Keratinocyte (primary cell): ENCODE results near the gene PCDHGA2. TPM values are rescaled to one million over a fixed set of nuclear protein-coding genes. Genes with fewer than 3 reads are reported as not detected.

Experiments
- DNase-seq: peaks from one replicate; pipeline ENCODE4 v3.0.0-alpha.2; 2011; ENCODE audit warnings: low read depth, missing footprints, low spot score
- FAIRE-seq: peaks from 2 replicates; lab custom pipeline; 2011; peaks lifted over from hg19 to GRCh38; lab: Jason Lieb, UNC
- H2AFZ ChIP-seq: 2 replicates; pipeline ENCODE4 v1.6.0; 2012; ENCODE audit warnings: low read length, control low read depth, inconsistent platforms; ENCODE audit not compliant: control insufficient read depth
- H3K27ac ChIP-seq: 2 replicates; pipeline ENCODE4 v1.5.1; 2011; ENCODE audit warnings: low read length; ENCODE audit not compliant: control insufficient read depth, insufficient read depth
- H3K27me3 ChIP-seq: 3 replicates; pipeline ENCODE4 v1.6.0; 2011; ENCODE audit warnings: low read length; ENCODE audit not compliant: control insufficient read depth, insufficient read depth; ENCODE audit errors: extremely low read depth
- H3K36me3 ChIP-seq, 2 experiments: 2 replicates in 1 of 2; 3 replicates in 1 of 2; pipeline ENCODE4 v1.5.1; 2011; ENCODE audit warnings: low read length in 2 of 2, mild to moderate bottlenecking in 1 of 2; ENCODE audit not compliant: control insufficient read depth in 2 of 2, insufficient read depth in 2 of 2; ENCODE audit errors: extremely low read depth in 1 of 2
- H3K4me1 ChIP-seq: 3 replicates; pipeline ENCODE4 v1.5.1; 2011; ENCODE audit warnings: low read length; ENCODE audit not compliant: control insufficient read depth, insufficient read depth; ENCODE audit errors: extremely low read depth
- H3K4me2 ChIP-seq: 3 replicates; pipeline ENCODE4 v1.6.0; 2011; ENCODE audit warnings: low read depth, low read length; ENCODE audit not compliant: control insufficient read depth, insufficient read depth; ENCODE audit errors: extremely low read depth
- H3K4me3 ChIP-seq, 3 experiments: fragments of 200-600 bp in 1 of 3; sonication (generic) in 1 of 3; 2 replicates in 2 of 3; 3 replicates in 1 of 3; pipeline ENCODE4 v1.5.1; 2011 to 2016; ENCODE audit warnings: low read length in 3 of 3, mild to moderate bottlenecking in 3 of 3, control low read depth in 2 of 3, inconsistent platforms in 1 of 3, low read depth in 1 of 3, mixed read lengths in 1 of 3, mixed run types in 1 of 3, moderate library complexity in 1 of 3; ENCODE audit not compliant: control insufficient read depth in 2 of 3, insufficient read depth in 2 of 3; ENCODE audit errors: extremely low read depth in 1 of 3
- H3K79me2 ChIP-seq: 2 replicates; pipeline ENCODE4 v1.6.0; 2012; ENCODE audit warnings: low read length; ENCODE audit not compliant: control insufficient read depth, insufficient read depth
- H3K9ac ChIP-seq: 3 replicates; pipeline ENCODE4 v1.6.0; 2011; ENCODE audit warnings: low read length; ENCODE audit not compliant: control insufficient read depth, insufficient read depth; ENCODE audit errors: extremely low read depth
- H3K9me1 ChIP-seq: 3 replicates; pipeline ENCODE4 v1.6.0; 2011; ENCODE audit warnings: low read length; ENCODE audit not compliant: control insufficient read depth, insufficient read depth; ENCODE audit errors: extremely low read depth
- H3K9me3 ChIP-seq: 2 replicates; pipeline ENCODE4 v1.5.1; 2012; ENCODE audit warnings: low read depth, low read length; ENCODE audit not compliant: control insufficient read depth
- H4K20me1 ChIP-seq: 3 replicates; pipeline ENCODE4 v1.6.0; 2011; ENCODE audit warnings: low read length; ENCODE audit not compliant: control insufficient read depth, insufficient read depth; ENCODE audit errors: extremely low read depth
- EZH2 ChIP-seq: IDR thresholded peaks from one replicate; pipeline ENCODE4 v1.6.1; 2012; ENCODE audit warnings: inconsistent platforms, mild to moderate bottlenecking, low read length, moderate library complexity
- dilution Hi-C: fragments of 300-500 bp; cut with MboI; formaldehyde crosslinking; loops from one replicate; pipeline ENCODE4 v1.7.0; 2020; ENCODE audit warnings: low sequenced_read_pairs; ENCODE audit not compliant: extremely low pct_ligation_motif_present
- polyA plus RNA-seq, 5 experiments: library from polyadenylated mRNA; depleted of rRNA in 3 of 5; stranded (reverse) in 3 of 5; stranded (forward) in 1 of 5; unstranded in 1 of 5; fragments of >200 nt; gene quantifications; 1 replicate in 1 of 5; 2 replicates in 3 of 5; 3 replicates in 1 of 5; pipeline versions ENCODE4 v1.2.1 to v1.2.3, GENCODE V29; 2011 to 2012; ENCODE audit warnings: missing spikeins in 2 of 5, low read depth in 1 of 5, low replicate concordance in 1 of 5
- TF ChIP-seq, protein P1 (sequence below), 3 experiments: IDR thresholded peaks in 1 of 3; conservative IDR thresholded peaks in 1 of 3; optimal IDR thresholded peaks in 1 of 3; 2 replicates in 2 of 3; 3 replicates in 1 of 3; pipeline versions ENCODE3 to v1.5.1; 2011; ENCODE audit warnings: low read length in 3 of 3, mild to moderate bottlenecking in 3 of 3, moderate library complexity in 2 of 3, control low read depth in 1 of 3, inconsistent platforms in 1 of 3; ENCODE audit not compliant: insufficient read depth in 2 of 3; ENCODE audit errors: extremely low read depth in 1 of 3

PCDHGA2 gene
- polyA plus RNA-seq, 1 donor (not counting 4 experiments of a cell fraction or from before 2014, with no cell fraction given), result 0.14 TPM

DNA sequence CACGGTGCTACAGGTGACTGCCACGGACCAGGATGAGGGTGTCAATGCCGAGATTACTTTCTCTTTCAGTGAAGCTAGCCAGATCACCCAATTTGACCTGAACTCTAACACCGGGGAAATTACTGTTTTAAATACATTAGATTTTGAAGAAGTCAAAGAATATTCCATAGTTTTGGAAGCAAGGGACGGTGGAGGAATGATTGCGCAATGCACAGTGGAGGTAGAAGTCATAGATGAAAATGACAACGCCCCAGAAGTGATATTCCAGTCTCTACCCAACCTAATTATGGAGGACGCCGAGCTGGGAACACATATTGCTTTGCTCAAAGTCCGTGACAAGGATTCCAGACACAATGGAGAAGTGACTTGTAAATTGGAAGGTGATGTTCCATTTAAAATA lies 50.1 kb downstream of the PCDHGA2 start:
- no peaks in the 10 kb centered on the region for H4K20me1 ChIP-seq
- no peak for DNase-seq
- H3K27me3 ChIP-seq, result peaks cover 11% of the 10 kb centered on the region
- no peak overlapping the region for H2AFZ ChIP-seq
- no peak overlapping the region for H3K27ac ChIP-seq
- H3K36me3 ChIP-seq, result no peaks in the 10 kb centered on the region
- H3K9me3 ChIP-seq, result peaks cover 24% of the 10 kb centered on the region
- H3K4me2 ChIP-seq, result no peak overlapping the region
- no peaks in the 10 kb centered on the region for H3K4me1 ChIP-seq
- FAIRE-seq, result no peak
- TF ChIP-seq, protein P1, sequence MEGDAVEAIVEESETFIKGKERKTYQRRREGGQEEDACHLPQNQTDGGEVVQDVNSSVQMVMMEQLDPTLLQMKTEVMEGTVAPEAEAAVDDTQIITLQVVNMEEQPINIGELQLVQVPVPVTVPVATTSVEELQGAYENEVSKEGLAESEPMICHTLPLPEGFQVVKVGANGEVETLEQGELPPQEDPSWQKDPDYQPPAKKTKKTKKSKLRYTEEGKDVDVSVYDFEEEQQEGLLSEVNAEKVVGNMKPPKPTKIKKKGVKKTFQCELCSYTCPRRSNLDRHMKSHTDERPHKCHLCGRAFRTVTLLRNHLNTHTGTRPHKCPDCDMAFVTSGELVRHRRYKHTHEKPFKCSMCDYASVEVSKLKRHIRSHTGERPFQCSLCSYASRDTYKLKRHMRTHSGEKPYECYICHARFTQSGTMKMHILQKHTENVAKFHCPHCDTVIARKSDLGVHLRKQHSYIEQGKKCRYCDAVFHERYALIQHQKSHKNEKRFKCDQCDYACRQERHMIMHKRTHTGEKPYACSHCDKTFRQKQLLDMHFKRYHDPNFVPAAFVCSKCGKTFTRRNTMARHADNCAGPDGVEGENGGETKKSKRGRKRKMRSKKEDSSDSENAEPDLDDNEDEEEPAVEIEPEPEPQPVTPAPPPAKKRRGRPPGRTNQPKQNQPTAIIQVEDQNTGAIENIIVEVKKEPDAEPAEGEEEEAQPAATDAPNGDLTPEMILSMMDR (optimal IDR thresholded peaks at IDR 0.05 in 1 of 3, IDR thresholded peaks at IDR 0.05 in 1 of 3, conservative IDR thresholded peaks at IDR 0.05 in 1 of 3; ENCODE audit: extremely low read depth in 1 of 3, insufficient read depth in 2 of 3, low read length in 3 of 3), result no peak
- TF ChIP-seq EZH2, result no peak
- H3K4me3 ChIP-seq, result no peak overlapping the region
- H3K9ac ChIP-seq, result no peak overlapping the region
- H3K79me2 ChIP-seq, result no peaks in the 10 kb centered on the region
- H3K9me1 ChIP-seq, result no peaks in the 10 kb centered on the region
- dilution Hi-C loops, result no loop called here

DNA sequence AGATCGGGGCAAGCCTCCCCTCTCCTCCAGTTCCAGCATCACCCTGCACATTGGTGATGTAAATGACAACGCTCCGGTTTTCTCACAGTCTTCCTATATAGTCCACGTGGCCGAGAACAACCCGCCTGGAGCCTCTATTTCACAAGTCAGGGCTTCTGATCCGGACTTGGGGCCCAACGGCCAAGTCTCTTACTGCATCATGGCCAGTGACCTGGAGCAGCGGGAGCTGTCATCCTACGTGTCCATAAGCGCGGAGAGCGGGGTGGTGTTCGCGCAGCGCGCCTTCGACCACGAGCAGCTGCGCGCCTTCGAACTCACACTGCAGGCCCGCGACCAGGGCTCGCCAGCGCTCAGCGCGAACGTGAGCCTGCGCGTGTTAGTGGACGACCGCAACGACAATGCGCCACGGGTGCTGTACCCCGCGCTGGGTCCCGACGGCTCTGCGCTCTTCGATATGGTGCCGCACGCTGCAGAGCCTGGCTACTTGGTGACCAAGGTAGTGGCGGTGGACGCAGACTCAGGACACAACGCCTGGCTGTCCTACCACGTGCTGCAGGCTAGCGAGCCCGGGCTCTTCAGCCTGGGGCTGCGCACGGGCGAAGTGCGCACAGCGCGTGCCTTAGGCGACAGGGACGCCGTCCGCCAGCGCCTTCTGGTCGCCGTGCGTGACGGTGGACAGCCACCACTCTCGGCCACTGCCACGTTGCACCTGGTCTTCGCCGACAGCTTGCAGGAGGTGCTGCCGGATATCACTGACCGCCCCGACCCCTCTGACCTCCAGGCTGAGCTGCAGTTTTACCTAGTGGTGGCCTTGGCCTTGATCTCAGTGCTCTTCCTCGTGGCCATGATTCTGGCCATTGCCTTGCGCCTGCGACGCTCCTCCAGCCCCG lies 50.8 kb downstream of the PCDHGA2 start:
- Histone ChIP-seq H3K9me1 (no peaks in the 10 kb centered on the region), H3K9ac (no peak overlapping the region), H3K27me3 (peaks cover 11% of the 10 kb centered on the region), H3K4me1 (no peaks in the 10 kb centered on the region), H3K4me3 (no peak overlapping the region), H3K36me3 (no peaks in the 10 kb centered on the region), H4K20me1 (no peaks in the 10 kb centered on the region), H3K9me3 (peaks cover 27% of the 10 kb centered on the region), H2AFZ (no peak overlapping the region), H3K4me2 (no peak overlapping the region), H3K27ac (no peak overlapping the region), H3K79me2 (no peaks in the 10 kb centered on the region)
- FAIRE-seq (no peak), DNase-seq (no peak)
- TF ChIP-seq, protein P1 (optimal IDR thresholded peaks at IDR 0.05 in 1 of 3, IDR thresholded peaks at IDR 0.05 in 1 of 3, conservative IDR thresholded peaks at IDR 0.05 in 1 of 3; ENCODE audit: extremely low read depth in 1 of 3, insufficient read depth in 2 of 3, low read length in 3 of 3), result no peak
- no peak for TF ChIP-seq EZH2
- dilution Hi-C loops, result no loop called here
